ENCODE results near the gene CHCHD2. TPM values are rescaled to one million over a fixed set of nuclear protein-coding genes. Genes with fewer than 3 reads are reported as not detected.
"Not testable (repeated sequence)": the region's sequence is repeated elsewhere in the genome, so short reads cannot be mapped to it uniquely, and the experiment has no call there.

Gene CHCHD2
- total and polyA plus RNA-seq, 2 experiments from 2014 or later = 0.94 TPM; not detected in 1

DNA sequence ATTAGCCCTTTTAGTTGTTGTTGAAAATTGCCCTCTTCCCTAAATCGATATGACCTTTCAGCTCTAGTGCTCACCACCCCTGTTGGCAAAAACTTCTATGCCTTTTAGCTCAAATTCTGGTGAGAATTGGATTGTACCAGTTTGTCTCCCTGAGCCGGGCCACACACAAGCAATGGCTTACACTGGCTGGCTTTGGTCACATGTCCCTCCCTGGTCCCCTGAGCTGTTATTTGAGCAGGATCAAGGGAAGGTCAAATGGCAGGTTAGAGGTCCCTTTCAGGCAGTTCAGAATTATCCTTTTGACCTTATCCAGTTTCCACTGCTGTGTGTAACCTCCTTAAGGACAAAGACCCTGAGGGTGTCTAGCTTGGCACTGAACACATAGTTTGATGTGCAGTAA lies 24.8 kb upstream of the CHCHD2 start:
- H3K27me3 Mint-ChIP-seq (ENCODE audit: insufficient read depth, low read depth, poor library complexity); H3K27me3 ChIP-seq (ENCODE audit: insufficient read depth); H3K36me3 ChIP-seq (ENCODE audit: insufficient read depth); ATAC-seq; H3K4me3 ChIP-seq; H3K4me3 Mint-ChIP-seq; H3K79me2 ChIP-seq (replicated peaks; ENCODE audit: insufficient read depth); H3K9me2 ChIP-seq (ENCODE audit: insufficient read depth); H3K27ac ChIP-seq (ENCODE audit: low read depth); H3K4me2 ChIP-seq; H3F3A ChIP-seq (replicated peaks; ENCODE audit: low read depth); H2AFZ ChIP-seq; H3K27ac Mint-ChIP-seq; H4K20me1 ChIP-seq (replicated peaks; ENCODE audit: insufficient read depth); H3K4me1 ChIP-seq (ENCODE audit: insufficient read depth); DNase-seq (ENCODE audit: low spot score); H3K4me1 Mint-ChIP-seq: not testable (repeated sequence)
- peaks cover 21% of the 10 kb centered on the region for H3K36me3 Mint-ChIP-seq (ENCODE audit: low read depth)
- H3K9me3 Mint-ChIP-seq = peaks cover 97% of the 10 kb centered on the region

DNA sequence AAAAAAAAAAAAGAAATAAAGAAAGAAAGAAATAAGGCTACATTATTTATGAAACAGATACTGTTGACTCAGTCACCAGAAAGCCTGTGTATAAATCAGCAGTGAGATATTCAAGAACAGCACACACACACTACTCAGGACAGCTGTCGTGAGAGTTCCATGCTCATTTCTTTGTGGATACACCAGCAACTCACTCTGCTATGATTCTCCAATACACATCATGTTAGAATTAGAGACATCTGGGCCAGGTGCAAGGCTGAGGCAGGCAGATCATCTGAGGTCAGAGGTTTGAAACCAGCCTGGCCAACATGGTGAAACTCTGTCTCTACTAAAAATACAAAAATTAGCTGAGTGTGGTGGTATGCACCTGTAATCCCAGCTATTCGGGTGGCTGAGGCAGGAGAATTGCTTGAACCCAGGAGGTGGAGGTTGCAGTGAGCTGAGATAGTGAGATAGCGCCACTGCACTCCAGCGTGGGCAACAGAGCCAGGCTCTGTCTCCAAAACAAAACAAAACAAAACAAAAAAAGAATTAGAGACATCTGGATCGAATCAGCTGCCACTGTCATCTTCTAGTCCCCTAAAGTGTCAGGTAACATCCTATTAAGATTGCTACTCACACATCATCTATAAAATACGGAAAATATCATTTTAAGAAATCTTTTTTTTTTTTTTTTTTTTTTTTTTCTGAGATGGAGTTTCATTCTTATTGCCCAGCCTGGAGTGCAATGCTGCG lies 21.1 kb upstream of the CHCHD2 start:
- Histone ChIP-seq H3K79me2 (replicated peaks; ENCODE audit: insufficient read depth) (no peaks in the 10 kb centered on the region), H3K4me3 (no peak overlapping the region), H3K4me2 (no peak overlapping the region), H3K9me2 (ENCODE audit: insufficient read depth) (no peaks in the 10 kb centered on the region), H3K4me1 (ENCODE audit: insufficient read depth) (no peaks in the 10 kb centered on the region), H3F3A (replicated peaks; ENCODE audit: low read depth) (no peaks in the 10 kb centered on the region), H3K36me3 (ENCODE audit: insufficient read depth) (no peaks in the 10 kb centered on the region), H3K27ac (ENCODE audit: low read depth) (no peak overlapping the region), H3K27me3 (ENCODE audit: insufficient read depth) (no peaks in the 10 kb centered on the region), H4K20me1 (replicated peaks; ENCODE audit: insufficient read depth) (no peaks in the 10 kb centered on the region), H2AFZ (no peak overlapping the region)
- peaks cover 3% of the 10 kb centered on the region for H3K27me3 Mint-ChIP-seq (ENCODE audit: insufficient read depth, low read depth, poor library complexity)
- H3K36me3 Mint-ChIP-seq (ENCODE audit: low read depth) = peaks cover 21% of the 10 kb centered on the region
- no peak for DNase-seq (ENCODE audit: low spot score)
- peaks cover 97% of the 10 kb centered on the region for H3K9me3 Mint-ChIP-seq
- TF ChIP-seq REST (IDR thresholded peaks at IDR 0.05; ENCODE audit: unreplicated experiment) = no peak
- no peak for TF ChIP-seq NANOG (IDR thresholded peaks at IDR 0.05; ENCODE audit: borderline replicate concordance)
- TF ChIP-seq, protein P1, sequence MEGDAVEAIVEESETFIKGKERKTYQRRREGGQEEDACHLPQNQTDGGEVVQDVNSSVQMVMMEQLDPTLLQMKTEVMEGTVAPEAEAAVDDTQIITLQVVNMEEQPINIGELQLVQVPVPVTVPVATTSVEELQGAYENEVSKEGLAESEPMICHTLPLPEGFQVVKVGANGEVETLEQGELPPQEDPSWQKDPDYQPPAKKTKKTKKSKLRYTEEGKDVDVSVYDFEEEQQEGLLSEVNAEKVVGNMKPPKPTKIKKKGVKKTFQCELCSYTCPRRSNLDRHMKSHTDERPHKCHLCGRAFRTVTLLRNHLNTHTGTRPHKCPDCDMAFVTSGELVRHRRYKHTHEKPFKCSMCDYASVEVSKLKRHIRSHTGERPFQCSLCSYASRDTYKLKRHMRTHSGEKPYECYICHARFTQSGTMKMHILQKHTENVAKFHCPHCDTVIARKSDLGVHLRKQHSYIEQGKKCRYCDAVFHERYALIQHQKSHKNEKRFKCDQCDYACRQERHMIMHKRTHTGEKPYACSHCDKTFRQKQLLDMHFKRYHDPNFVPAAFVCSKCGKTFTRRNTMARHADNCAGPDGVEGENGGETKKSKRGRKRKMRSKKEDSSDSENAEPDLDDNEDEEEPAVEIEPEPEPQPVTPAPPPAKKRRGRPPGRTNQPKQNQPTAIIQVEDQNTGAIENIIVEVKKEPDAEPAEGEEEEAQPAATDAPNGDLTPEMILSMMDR (conservative IDR thresholded peaks at IDR 0.05; ENCODE audit: low read depth in 2 of 2) = no peak
- TF ChIP-seq ZNF331 (CRISPR knock-in tag; IDR thresholded peaks at IDR 0.05; ENCODE audit: low read depth) = no peak
- no peak for TF ChIP-seq EZH2 (IDR thresholded peaks at IDR 0.05; ENCODE audit: low read depth, unreplicated experiment)
- no peak for ATAC-seq
- H3K4me3 Mint-ChIP-seq = no peak overlapping the region
- H3K4me1 Mint-ChIP-seq = no peaks in the 10 kb centered on the region
- no peak overlapping the region for H3K27ac Mint-ChIP-seq
